HFF-Myc (cell line): ENCODE data around the gene SPATA2.

Experiments used
- DNase-seq: peaks from one replicate; pipeline ENCODE4 v3.0.0-alpha.2; 2011; ENCODE audit warnings: low read depth; ENCODE audit errors: extremely low read depth
- H3K4me3 ChIP-seq: replicated peaks from 2 replicates; pipeline ENCODE4 v1.5.1; 2011; ENCODE audit warnings: low read depth, mild to moderate bottlenecking, control low read depth, low read length
- TF ChIP-seq, protein P1 (sequence below): IDR thresholded peaks from 2 replicates; pipeline ENCODE4 v1.5.1; 2012; ENCODE audit warnings: mild to moderate bottlenecking, low read depth, low read length, control low read depth; ENCODE audit errors: missing control alignments

SPATA2 gene

DNA sequence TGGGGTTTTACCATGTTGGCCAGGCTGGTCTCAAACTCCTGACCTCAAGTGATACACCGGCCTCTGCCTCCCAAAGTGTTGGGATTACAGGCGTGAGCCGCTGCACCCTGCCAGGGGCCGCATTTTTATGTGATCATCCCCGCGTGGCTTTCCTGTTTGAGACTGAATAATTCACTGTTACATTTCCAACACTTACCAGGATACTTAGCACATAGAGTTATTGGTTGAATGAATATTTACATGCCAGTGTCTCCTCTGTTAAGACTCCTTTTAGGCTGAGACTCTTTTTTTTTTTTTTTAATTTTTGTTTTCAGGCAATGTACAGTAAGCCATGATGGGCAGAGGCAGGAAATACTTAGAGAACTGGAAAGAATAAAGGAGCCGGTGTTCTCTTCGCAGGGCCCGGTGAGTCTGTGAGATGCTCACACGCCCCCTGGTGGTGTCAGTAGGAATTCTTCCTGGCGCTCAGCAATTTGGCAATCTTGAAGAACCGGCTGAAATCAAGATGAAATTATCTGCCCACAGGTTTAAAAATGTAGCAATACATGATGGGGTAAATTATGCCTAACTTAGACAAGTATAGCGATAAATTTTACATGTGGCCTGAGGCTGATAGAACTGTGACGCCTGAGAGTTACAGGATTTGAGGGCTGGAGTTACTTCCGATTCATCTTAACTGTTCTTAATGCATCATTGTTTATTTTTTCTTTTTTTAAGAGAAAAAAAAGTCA, 13.2 kb upstream of the SPATA2 start:
- H3K4me3 ChIP-seq = no peak overlapping the region
- peak; percentile 66 for DNase-seq
- TF ChIP-seq, protein P1, sequence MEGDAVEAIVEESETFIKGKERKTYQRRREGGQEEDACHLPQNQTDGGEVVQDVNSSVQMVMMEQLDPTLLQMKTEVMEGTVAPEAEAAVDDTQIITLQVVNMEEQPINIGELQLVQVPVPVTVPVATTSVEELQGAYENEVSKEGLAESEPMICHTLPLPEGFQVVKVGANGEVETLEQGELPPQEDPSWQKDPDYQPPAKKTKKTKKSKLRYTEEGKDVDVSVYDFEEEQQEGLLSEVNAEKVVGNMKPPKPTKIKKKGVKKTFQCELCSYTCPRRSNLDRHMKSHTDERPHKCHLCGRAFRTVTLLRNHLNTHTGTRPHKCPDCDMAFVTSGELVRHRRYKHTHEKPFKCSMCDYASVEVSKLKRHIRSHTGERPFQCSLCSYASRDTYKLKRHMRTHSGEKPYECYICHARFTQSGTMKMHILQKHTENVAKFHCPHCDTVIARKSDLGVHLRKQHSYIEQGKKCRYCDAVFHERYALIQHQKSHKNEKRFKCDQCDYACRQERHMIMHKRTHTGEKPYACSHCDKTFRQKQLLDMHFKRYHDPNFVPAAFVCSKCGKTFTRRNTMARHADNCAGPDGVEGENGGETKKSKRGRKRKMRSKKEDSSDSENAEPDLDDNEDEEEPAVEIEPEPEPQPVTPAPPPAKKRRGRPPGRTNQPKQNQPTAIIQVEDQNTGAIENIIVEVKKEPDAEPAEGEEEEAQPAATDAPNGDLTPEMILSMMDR = peak; percentile 95

DNA sequence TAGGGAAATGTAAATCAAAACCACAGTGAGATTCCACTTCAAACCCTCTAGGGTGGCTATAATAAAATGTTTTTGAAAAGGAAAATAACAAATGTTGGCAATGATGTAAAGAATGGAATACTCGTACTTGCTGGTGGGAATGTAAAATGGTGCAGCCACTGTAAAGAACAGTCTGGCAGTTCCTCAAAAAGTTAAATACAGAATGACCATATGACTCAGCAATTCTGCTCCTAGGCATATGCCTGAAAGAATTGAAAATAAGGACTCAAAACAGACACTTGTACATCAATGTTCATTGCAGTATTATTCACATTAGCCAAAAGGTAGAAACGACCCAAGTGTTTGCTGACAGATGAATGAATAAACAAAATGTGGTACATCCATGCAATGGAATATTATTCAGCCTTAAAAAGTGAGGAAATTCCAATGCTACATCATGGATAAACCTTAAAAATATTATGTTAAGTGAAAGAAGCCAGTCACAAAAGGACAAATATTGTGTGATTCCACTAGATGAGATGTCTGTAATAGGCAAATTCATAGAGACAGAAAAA, 10.6 kb upstream of the SPATA2 start:
- H3K4me3 ChIP-seq = no peak overlapping the region
- TF ChIP-seq, protein P1 = no peak
- DNase-seq = no peak

DNA sequence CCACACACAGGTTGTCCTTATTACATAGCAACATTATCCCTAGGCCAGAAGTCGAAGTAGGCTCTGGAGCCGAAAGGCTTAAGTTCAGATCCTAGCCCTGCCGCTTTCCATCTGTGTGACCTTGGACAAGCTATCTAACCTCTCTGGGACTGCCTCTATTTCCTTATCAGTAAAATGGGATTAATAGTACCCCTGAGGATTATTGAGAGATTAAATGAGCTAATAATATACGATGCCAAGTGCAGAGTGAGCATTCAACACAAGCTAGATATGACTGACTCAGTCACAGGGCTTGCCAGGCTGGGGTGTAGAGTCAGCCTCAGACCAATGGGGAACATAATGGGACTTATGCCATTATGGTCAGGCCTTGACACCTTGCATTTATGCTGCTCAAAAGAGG, 8.9 kb upstream of the SPATA2 start:
- TF ChIP-seq, protein P1 = no peak
- no peak for DNase-seq

DNA sequence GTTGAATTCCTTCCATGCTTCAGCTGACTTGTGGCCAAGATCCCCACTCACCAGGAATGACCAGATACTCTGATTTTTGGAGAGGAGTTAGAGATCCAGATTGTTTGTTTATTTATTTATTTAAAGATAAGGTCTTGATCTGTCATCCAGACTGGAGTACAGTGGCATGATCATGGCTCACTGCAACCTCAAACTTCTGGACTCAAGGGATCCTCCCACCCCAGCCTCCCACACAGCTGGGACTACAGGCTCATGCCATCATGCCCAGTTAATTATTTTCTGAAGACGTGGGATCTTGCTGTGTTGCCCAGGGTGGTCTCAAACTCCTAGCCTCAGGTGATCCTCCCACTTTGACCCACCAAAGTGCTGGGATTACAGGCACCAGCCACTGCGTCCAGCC, 4.1 kb upstream of the SPATA2 start:
- no peak for DNase-seq
- H3K4me3 ChIP-seq = no peak overlapping the region
- TF ChIP-seq, protein P1 = no peak

More for the DNA sequence above, 8.9 kb upstream of the SPATA2 start:
- H3K4me3 ChIP-seq = no peak overlapping the region

DNA sequence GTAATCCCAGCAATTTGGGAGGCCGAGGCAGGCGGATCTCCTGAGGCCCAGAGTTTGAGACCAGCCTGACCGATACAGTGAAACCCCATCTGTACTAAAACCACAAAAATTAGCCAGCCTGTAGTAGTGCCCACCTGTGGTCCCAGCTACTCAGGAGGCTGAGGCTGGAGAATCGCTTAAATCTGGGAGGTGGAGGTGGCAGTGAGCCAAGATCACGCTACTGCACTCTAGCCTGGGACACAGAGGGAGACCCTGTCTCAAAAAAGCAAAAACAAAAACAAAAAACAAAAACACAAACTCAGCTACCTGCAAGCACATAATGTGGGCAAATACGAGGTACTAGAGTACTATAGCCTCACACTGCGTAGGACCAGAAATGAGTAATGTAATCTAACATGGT, 3.7 kb upstream of the SPATA2 start:
- TF ChIP-seq, protein P1 = no peak
- DNase-seq = no peak
- H3K4me3 ChIP-seq = no peak overlapping the region

DNA sequence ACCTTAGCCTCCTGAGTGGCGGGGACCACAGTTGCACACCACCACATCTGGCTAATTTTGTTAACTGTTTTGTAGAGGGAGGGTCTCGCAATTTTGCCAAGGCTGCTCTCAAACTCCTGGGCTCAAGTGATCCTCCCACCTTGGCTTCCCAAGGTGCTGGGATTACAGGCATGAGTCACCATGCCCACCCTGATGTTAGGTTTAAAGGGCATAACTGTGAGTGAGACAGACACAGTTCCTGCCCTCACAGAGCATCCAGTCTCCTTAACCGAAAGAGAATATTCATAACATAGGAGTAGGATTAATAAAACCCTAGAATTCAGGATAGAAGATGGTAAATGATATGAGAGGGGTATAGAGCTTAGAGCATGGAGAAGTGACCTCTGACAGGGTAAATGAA, 3.1 kb upstream of the SPATA2 start:
- no peak for DNase-seq
- TF ChIP-seq, protein P1 = no peak
- no peak overlapping the region for H3K4me3 ChIP-seq
